Measurements from ENCODE around the gene ZNF341.

ZNF341 gene

GRCh38 chr20:33703498-33704137 lies 28.2 kb upstream of the ZNF341 start:
- no peak for DNase-seq

- no peak for DNase-seq
Measured at GRCh38 chr20:33704197-33704924, 27.4 kb upstream of the ZNF341 start.

- DNase-seq, result no peak
Measured at GRCh38 chr20:33707668-33708067, 24.1 kb upstream of the ZNF341 start.

GRCh38 chr20:33709398-33709797 lies 22.4 kb upstream of the ZNF341 start:
- DNase-seq, result no peak

GRCh38 chr20:33709905-33710541 lies 21.8 kb upstream of the ZNF341 start:
- no peak for DNase-seq

- no peak for DNase-seq
Measured at GRCh38 chr20:33710681-33711445, 20.9 kb upstream of the ZNF341 start.

- DNase-seq, result no peak
Measured at GRCh38 chr20:33711446-33711738, 20.4 kb upstream of the ZNF341 start.

GRCh38 chr20:33713865-33714367 lies 17.9 kb upstream of the ZNF341 start:
- no peak for DNase-seq

GRCh38 chr20:33716498-33716897 lies 15.3 kb upstream of the ZNF341 start:
- DNase-seq, result no peak

- DNase-seq, result no peak
Measured at GRCh38 chr20:33719277-33719988, 12.4 kb upstream of the ZNF341 start.

- DNase-seq, result peak; percentile 78
Measured at GRCh38 chr20:33719989-33720709, 11.6 kb upstream of the ZNF341 start, which contains the start of gene PXMP4. Gene PXMP4 (minus strand): TSS chr20:33720310. CDS start chr20:33720207, 103 bp downstream.

- no peak for DNase-seq
Measured at GRCh38 chr20:33721391-33722140, 10.2 kb upstream of the ZNF341 start.

- DNase-seq, result no peak
Measured at GRCh38 chr20:33724439-33725094, 7.2 kb upstream of the ZNF341 start.

GRCh38 chr20:33725607-33726264 lies 6.1 kb upstream of the ZNF341 start:
- no peak for DNase-seq

GRCh38 chr20:33727115-33727479 lies 4.7 kb upstream of the ZNF341 start:
- DNase-seq, result no peak

- DNase-seq, result no peak
Measured at GRCh38 chr20:33727806-33728205, 4.0 kb upstream of the ZNF341 start.

GRCh38 chr20:33728463-33728862 lies 3.3 kb upstream of the ZNF341 start:
- no peak for DNase-seq

- DNase-seq, result no peak
Measured at GRCh38 chr20:33729101-33729500, 2.7 kb upstream of the ZNF341 start.

GRCh38 chr20:33730946-33731692 lies 677 bp upstream of the ZNF341 start:
- no peak for DNase-seq

Measured in activated T-cell treated with anti-CD3 and anti-CD28 coated beads for 4 hours (primary cell).